GM23248 (cell line): ENCODE data around the gene FBN1. TPM values are rescaled to one million over a fixed set of nuclear protein-coding genes. Genes with fewer than 3 reads are reported as not detected.

Source experiments
- DNase-seq: peaks from one replicate; pipeline ENCODE4 v3.0.0-alpha.2; 2015
- H2AFZ ChIP-seq: fragments of 200-600 bp; sonication (generic); 2 replicates; pipeline ENCODE4 v1.6.1; 2016; ENCODE audit warnings: antibody characterized with exemption
- H3F3A ChIP-seq: fragments of 200-600 bp; sonication (generic); 2 replicates; pipeline ENCODE4 v1.6.1; 2016; ENCODE audit warnings: mild to moderate bottlenecking, antibody characterized with exemption, mixed run types; ENCODE audit not compliant: insufficient read depth
- H3K27ac ChIP-seq: fragments of 200-600 bp; sonication (generic); 2 replicates; pipeline ENCODE4 v1.5.1; 2016; ENCODE audit warnings: mild to moderate bottlenecking
- H3K27me3 ChIP-seq: fragments of 200-600 bp; sonication (generic); replicated peaks from 2 replicates; pipeline ENCODE4 v1.6.1; 2016; ENCODE audit warnings: mild to moderate bottlenecking; ENCODE audit not compliant: insufficient read depth
- H3K36me3 ChIP-seq: fragments of 200-600 bp; sonication (generic); 2 replicates; pipeline ENCODE4 v1.6.1; 2016; ENCODE audit warnings: low read depth, mild to moderate bottlenecking
- H3K4me1 ChIP-seq: fragments of 200-600 bp; sonication (generic); 2 replicates; pipeline ENCODE4 v1.6.1; 2016; ENCODE audit warnings: mild to moderate bottlenecking; ENCODE audit not compliant: insufficient read depth
- H3K4me2 ChIP-seq: fragments of 200-600 bp; sonication (generic); one replicate; pipeline ENCODE4 v1.6.1; 2016; ENCODE audit warnings: mild to moderate bottlenecking; ENCODE audit not compliant: unreplicated experiment
- H3K4me3 ChIP-seq: fragments of 200-600 bp; sonication (generic); 2 replicates; pipeline ENCODE4 v1.5.1; 2016; ENCODE audit warnings: mild to moderate bottlenecking
- H3K79me2 ChIP-seq: fragments of 200-600 bp; sonication (generic); 2 replicates; pipeline ENCODE4 v1.6.1; 2016; ENCODE audit warnings: mild to moderate bottlenecking; ENCODE audit not compliant: insufficient read depth
- H3K9ac ChIP-seq: fragments of 200-600 bp; sonication (generic); 2 replicates; pipeline ENCODE4 v1.6.1; 2016; ENCODE audit warnings: mild to moderate bottlenecking
- H3K9me2 ChIP-seq: fragments of 200-600 bp; sonication (generic); 2 replicates; pipeline ENCODE4 v1.6.1; 2016; ENCODE audit warnings: mixed run types, mild to moderate bottlenecking, moderate library complexity; ENCODE audit not compliant: insufficient read depth
- H3K9me3 ChIP-seq: fragments of 200-600 bp; sonication (generic); one replicate; pipeline ENCODE4 v1.6.1; 2017; ENCODE audit warnings: low read depth
- H4K20me1 ChIP-seq: fragments of 200-600 bp; sonication (generic); 2 replicates; pipeline ENCODE4 v1.6.0; 2016; ENCODE audit not compliant: insufficient read depth
- EZH2 ChIP-seq: fragments of 200-600 bp; sonication (generic); IDR thresholded peaks from 2 replicates; pipeline ENCODE4 v1.6.1; 2018; ENCODE audit warnings: antibody characterized with exemption, mild to moderate bottlenecking; ENCODE audit not compliant: insufficient read depth, poor library complexity, severe bottlenecking
- EZH2phosphoT487 ChIP-seq: fragments of 200-600 bp; sonication (generic); IDR thresholded peaks from 2 replicates; pipeline ENCODE4 v1.6.1; 2018; ENCODE audit warnings: antibody characterized with exemption, moderate library complexity, mild to moderate bottlenecking, low read depth; ENCODE audit not compliant: insufficient read depth
- WGBS, 2 experiments: methylation state at CpG; one replicate each; pipeline ENCODE4 v1.1.6; 2015 to 2017; ENCODE audit warnings: low lambda C conversion rate in 2 of 2, low coverage in 1 of 2; ENCODE audit errors: missing lambda C conversion rate in 2 of 2; 5-methylcytosine and 5-hydroxymethylcytosine counted together
- in situ Hi-C: fragments of 300-500 bp; cut with MboI; formaldehyde crosslinking; loops from 2 replicates; pipeline ENCODE4 v1.15.0; 2020
- polyA plus RNA-seq: library from polyadenylated mRNA; unstranded; fragments of >200 nt; fragmentation: Nextera tagmentation; extraction: Ambion mirVana; gene quantifications from 2 replicates; pipeline ENCODE4 v1.2.1, GENCODE V29; 2016
- total RNA-seq: library from RNA; depleted of rRNA; stranded (reverse); fragments of >200 nt; shearing (Covaris generic); gene quantifications from 2 replicates; pipeline ENCODE4 v1.2.3, GENCODE V29; 2014

FBN1 gene
- total and polyA plus RNA-seq, 2 experiments from 2014 or later, result 374 to 1,478 TPM

GRCh38 chr15:48373821-48374451 lies 271.6 kb downstream of the FBN1 start:
- in situ Hi-C loops, result loop anchor here (25.0 kb wide), 1 partner anchor 263 kb away; the partner anchor contains the start of gene FBN1
- Histone ChIP-seq H2AFZ (peak overlapping the region; percentile 53; the same call in 1 of the 2 replicates), H3K4me1 (peaks cover 55% of the 10 kb centered on the region), H3K79me2 (no peaks in the 10 kb centered on the region), H3K4me3 (peak overlapping the region; percentile 25), H3F3A (peaks cover 46% of the 10 kb centered on the region), H3K9ac (peak overlapping the region; percentile 66), H3K9me2 (no peaks in the 10 kb centered on the region), H3K27ac (peak overlapping the region; percentile 95), H3K4me2 (peak overlapping the region; percentile 48), H4K20me1 (no peaks in the 10 kb centered on the region), H3K27me3 (no peaks in the 10 kb centered on the region), H3K9me3 (no peaks in the 10 kb centered on the region), H3K36me3 (no peaks in the 10 kb centered on the region)
- TF ChIP-seq EZH2phosphoT487 (no peak), EZH2 (no peak)
- peak; percentile 95 for DNase-seq
- WGBS, 2 experiments, result 23 to 25% methylated on average over 10 of the region's 10 CpGs

GRCh38 chr15:48371961-48372360 lies 273.5 kb downstream of the FBN1 start:
- peak overlapping the region; percentile 95 for H3K27ac ChIP-seq
- no peaks in the 10 kb centered on the region for H3K9me2 ChIP-seq
- no peak overlapping the region for H3K9ac ChIP-seq
- H2AFZ ChIP-seq, result no peak overlapping the region
- in situ Hi-C loops, result loop anchor here (25.0 kb wide), 1 partner anchor 265 kb away; the partner anchor contains the start of gene FBN1
- no peak overlapping the region for H3K4me2 ChIP-seq
- H3K4me1 ChIP-seq, result peaks cover 59% of the 10 kb centered on the region
- no peak for DNase-seq
- H3K79me2 ChIP-seq, result no peaks in the 10 kb centered on the region
- no peaks in the 10 kb centered on the region for H3K27me3 ChIP-seq
- WGBS, 2 experiments, result 93 to 96% methylated on average over 2 of the region's 2 CpGs
- no peaks in the 10 kb centered on the region for H4K20me1 ChIP-seq
- no peaks in the 10 kb centered on the region for H3K36me3 ChIP-seq
- H3K4me3 ChIP-seq, result no peak overlapping the region
- no peaks in the 10 kb centered on the region for H3K9me3 ChIP-seq
- no peak for TF ChIP-seq EZH2
- no peak for TF ChIP-seq EZH2phosphoT487
- H3F3A ChIP-seq, result peaks cover 46% of the 10 kb centered on the region

GRCh38 chr15:48371550-48371949 lies 274.0 kb downstream of the FBN1 start:
- no peak for DNase-seq
- H3K79me2 ChIP-seq, result no peaks in the 10 kb centered on the region
- no peak overlapping the region for H3K4me2 ChIP-seq
- in situ Hi-C loops, result loop anchor here (25.0 kb wide), 1 partner anchor 266 kb away; the partner anchor contains the start of gene FBN1
- H3K36me3 ChIP-seq, result no peaks in the 10 kb centered on the region
- H3K9me3 ChIP-seq, result no peaks in the 10 kb centered on the region
- WGBS, 2 experiments, result 50% methylated on average over 2 of the region's 2 CpGs
- no peaks in the 10 kb centered on the region for H4K20me1 ChIP-seq
- peaks cover 46% of the 10 kb centered on the region for H3F3A ChIP-seq
- no peak overlapping the region for H3K4me3 ChIP-seq
- H3K9me2 ChIP-seq, result no peaks in the 10 kb centered on the region
- no peak for TF ChIP-seq EZH2
- no peak for TF ChIP-seq EZH2phosphoT487
- H3K9ac ChIP-seq, result no peak overlapping the region
- no peaks in the 10 kb centered on the region for H3K27me3 ChIP-seq
- H3K27ac ChIP-seq, result peak overlapping the region; percentile 77; the same call in 1 of the 2 replicates
- peaks cover 59% of the 10 kb centered on the region for H3K4me1 ChIP-seq
- H2AFZ ChIP-seq, result no peak overlapping the region

- Histone ChIP-seq H3K4me1 (peaks cover 58% of the 10 kb centered on the region), H3F3A (peaks cover 45% of the 10 kb centered on the region), H2AFZ (no peak overlapping the region), H3K9me3 (no peaks in the 10 kb centered on the region), H3K4me3 (no peak overlapping the region), H3K79me2 (no peaks in the 10 kb centered on the region), H3K27ac (peak overlapping the region; percentile 77), H3K9me2 (no peaks in the 10 kb centered on the region), H3K27me3 (no peaks in the 10 kb centered on the region), H4K20me1 (no peaks in the 10 kb centered on the region), H3K9ac (peak overlapping the region; percentile 65), H3K36me3 (no peaks in the 10 kb centered on the region), H3K4me2 (no peak overlapping the region)
- WGBS, 2 experiments, result 61 to 62% methylated on average over 3 of the region's 3 CpGs
- DNase-seq, result peak; percentile 90
- in situ Hi-C loops, result loop anchor here (25.0 kb wide), 1 partner anchor 267 kb away; the partner anchor contains the start of gene FBN1
- peak; percentile 80; the same call in 1 of the 2 replicates for TF ChIP-seq EZH2phosphoT487
- no peak for TF ChIP-seq EZH2
Measured at GRCh38 chr15:48370460-48370859, 275.0 kb downstream of the FBN1 start.
